Measurements from ENCODE around the gene MRPL4.

DNA sequence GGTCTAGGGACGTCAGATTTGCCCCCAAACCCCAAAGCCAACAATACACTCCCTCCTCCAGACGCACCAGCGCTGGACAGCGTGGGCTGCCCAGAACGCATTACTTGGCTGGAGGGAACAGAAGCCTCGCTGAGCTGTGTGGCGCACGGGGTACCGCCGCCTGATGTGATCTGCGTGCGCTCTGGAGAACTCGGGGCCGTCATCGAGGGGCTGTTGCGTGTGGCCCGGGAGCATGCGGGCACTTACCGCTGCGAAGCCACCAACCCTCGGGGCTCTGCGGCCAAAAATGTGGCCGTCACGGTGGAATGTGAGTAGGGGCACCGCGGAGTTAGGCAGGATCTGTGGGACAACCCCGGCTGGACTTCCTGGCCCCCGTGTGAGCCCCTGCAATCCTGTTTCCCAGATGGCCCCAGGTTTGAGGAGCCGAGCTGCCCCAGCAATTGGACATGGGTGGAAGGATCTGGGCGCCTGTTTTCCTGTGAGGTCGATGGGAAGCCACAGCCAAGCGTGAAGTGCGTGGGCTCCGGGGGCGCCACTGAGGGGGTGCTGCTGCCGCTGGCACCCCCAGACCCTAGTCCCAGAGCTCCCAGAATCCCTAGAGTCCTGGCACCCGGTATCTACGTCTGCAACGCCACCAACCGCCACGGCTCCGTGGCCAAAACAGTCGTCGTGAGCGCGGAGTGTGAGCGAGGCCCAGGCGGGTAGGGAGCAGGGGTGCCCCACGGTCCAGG, 41.8 kb downstream of the MRPL4 start:
- TF ChIP-seq, protein P1, sequence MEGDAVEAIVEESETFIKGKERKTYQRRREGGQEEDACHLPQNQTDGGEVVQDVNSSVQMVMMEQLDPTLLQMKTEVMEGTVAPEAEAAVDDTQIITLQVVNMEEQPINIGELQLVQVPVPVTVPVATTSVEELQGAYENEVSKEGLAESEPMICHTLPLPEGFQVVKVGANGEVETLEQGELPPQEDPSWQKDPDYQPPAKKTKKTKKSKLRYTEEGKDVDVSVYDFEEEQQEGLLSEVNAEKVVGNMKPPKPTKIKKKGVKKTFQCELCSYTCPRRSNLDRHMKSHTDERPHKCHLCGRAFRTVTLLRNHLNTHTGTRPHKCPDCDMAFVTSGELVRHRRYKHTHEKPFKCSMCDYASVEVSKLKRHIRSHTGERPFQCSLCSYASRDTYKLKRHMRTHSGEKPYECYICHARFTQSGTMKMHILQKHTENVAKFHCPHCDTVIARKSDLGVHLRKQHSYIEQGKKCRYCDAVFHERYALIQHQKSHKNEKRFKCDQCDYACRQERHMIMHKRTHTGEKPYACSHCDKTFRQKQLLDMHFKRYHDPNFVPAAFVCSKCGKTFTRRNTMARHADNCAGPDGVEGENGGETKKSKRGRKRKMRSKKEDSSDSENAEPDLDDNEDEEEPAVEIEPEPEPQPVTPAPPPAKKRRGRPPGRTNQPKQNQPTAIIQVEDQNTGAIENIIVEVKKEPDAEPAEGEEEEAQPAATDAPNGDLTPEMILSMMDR (IDR thresholded peaks at IDR 0.05; ENCODE audit: low read depth, low read length, missing input control): no peak
- TF ChIP-seq MAX (IDR thresholded peaks at IDR 0.05) (no peak), REST (IDR thresholded peaks at IDR 0.05) (no peak), JUND (IDR thresholded peaks at IDR 0.05) (no peak), RAD21 (IDR thresholded peaks at IDR 0.05) (no peak), SP1 (IDR thresholded peaks at IDR 0.05) (no peak), ATF3 (IDR thresholded peaks at IDR 0.05) (no peak), TAF1 (conservative IDR thresholded peaks at IDR 0.05) (no peak), ZBTB33 (IDR thresholded peaks at IDR 0.05) (no peak), YY1 (IDR thresholded peaks at IDR 0.05) (no peak)

Measured in liver (tissue), 3 donors.